Tibial nerve (tissue), 4 donors: Measurements from ENCODE around the gene GRB10.

ENCODE experiments used
- CTCF ChIP-seq, 5 experiments: fragments of 200-600 bp in 3 of 5; fragments of 450-650 bp in 2 of 5; sonication (generic) in 3 of 5; IDR thresholded peaks; one replicate each; pipeline ENCODE4 v1.5.1; 2016 to 2019; ENCODE audit warnings: antibody characterized with exemption in 5 of 5, mild to moderate bottlenecking in 3 of 5, moderate library complexity in 2 of 5
- EP300 ChIP-seq, 2 donors: sonication (generic); formaldehyde crosslinking; IDR thresholded peaks; one replicate each; pipeline ENCODE4 v1.6.1; 2017; ENCODE audit warnings: antibody characterized with exemption in 2 of 2, mild to moderate bottlenecking in 1 of 2
- POLR2A ChIP-seq, 2 donors: fragments of 450-650 bp; IDR thresholded peaks; one replicate each; pipeline ENCODE4 v1.6.1; 2017; ENCODE audit warnings: antibody characterized with exemption in 2 of 2, mild to moderate bottlenecking in 2 of 2, moderate library complexity in 2 of 2

- no peak for TF ChIP-seq CTCF (IDR thresholded peaks at IDR 0.05)
- TF ChIP-seq POLR2A (IDR thresholded peaks at IDR 0.05), result no peak
- TF ChIP-seq EP300 (IDR thresholded peaks at IDR 0.05), result no peak
Observed at GRCh38 chr7:50676079-50676478, 106.6 kb downstream of the GRB10 start.
